GM19351 (cell line): Measurements from ENCODE around the gene RECQL.
A peak's percentile ranks its signal among the peaks of the same experiment; 100 is the strongest.
"Not testable (repeated sequence)": the region's sequence is repeated elsewhere in the genome, so short reads cannot be mapped to it uniquely, and the experiment has no call there.

ENCODE experiments used
- ATAC-seq: cut with Tn5 transposase; IDR thresholded peaks from one replicate; pipeline ENCODE4 v1.9.1; 2021; ENCODE audit warnings: mild to moderate bottlenecking, moderate library complexity; ENCODE audit not compliant: unreplicated experiment

The RECQL gene

GRCh38 chr12:21502872-21503271 is 1.4 kb upstream of the RECQL start:
- ATAC-seq = no peak

DNA sequence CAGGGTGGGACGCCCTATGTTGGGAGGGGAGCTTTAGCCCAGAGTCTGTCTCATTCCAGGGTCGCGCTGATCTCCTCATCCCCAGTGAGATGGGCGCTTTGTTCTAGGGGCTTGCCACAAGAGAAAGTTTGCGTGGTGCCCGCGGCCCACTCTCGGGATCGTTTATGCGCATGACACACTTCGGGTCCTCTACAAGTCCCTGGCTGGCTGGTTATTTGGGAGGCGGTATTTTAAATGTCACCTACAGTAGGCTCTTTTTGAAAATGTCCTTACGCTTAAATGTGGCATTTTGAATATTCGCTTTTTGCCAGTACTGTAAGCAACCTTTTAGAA is 695 bp upstream of the RECQL start:
- ATAC-seq = peak; percentile 6

- peak; percentile 6 for ATAC-seq
Measured at GRCh38 chr12:21500786-21501257, 613 bp downstream of the RECQL start.

- no peak for ATAC-seq
Measured at GRCh38 chr12:21499765-21500164, 1.7 kb downstream of the RECQL start.

DNA sequence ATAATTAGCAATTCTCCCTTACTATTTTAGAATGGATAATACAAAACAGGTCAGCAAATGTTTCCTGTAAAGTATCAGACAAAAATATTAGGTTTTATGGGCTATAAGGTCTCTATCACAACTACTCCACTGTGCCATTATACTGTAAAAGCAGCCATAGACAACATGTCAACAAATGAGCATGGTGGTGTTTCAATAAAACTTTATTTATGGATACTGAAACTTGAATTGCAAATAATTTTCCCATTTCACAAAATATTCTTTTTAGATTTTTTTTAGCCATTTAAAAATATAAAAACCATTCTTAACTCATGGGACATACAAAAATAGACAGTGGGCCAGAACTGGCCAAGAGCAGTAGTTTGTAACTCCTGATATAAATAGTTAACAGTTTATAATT is 15.4 kb downstream of the RECQL start:
- no peak for ATAC-seq

DNA sequence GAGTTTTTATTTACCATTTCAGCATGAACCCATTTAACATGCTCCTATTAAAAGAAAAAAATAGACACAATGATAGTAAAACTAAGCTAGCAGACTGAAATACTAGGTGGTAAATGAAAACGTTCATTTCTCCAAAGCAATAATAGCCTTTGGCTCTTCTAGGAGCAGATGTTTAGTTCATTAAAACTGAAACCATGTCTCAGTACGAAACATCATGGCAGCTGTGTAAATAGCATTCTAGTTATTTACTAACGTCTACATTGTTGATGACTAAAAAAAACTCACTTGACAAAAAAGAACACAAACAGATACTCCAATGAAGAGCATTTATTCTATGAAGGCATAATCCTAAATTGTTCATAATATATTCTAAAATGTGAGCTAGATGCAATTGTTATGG is 17.9 kb downstream of the RECQL start:
- ATAC-seq = no peak

DNA sequence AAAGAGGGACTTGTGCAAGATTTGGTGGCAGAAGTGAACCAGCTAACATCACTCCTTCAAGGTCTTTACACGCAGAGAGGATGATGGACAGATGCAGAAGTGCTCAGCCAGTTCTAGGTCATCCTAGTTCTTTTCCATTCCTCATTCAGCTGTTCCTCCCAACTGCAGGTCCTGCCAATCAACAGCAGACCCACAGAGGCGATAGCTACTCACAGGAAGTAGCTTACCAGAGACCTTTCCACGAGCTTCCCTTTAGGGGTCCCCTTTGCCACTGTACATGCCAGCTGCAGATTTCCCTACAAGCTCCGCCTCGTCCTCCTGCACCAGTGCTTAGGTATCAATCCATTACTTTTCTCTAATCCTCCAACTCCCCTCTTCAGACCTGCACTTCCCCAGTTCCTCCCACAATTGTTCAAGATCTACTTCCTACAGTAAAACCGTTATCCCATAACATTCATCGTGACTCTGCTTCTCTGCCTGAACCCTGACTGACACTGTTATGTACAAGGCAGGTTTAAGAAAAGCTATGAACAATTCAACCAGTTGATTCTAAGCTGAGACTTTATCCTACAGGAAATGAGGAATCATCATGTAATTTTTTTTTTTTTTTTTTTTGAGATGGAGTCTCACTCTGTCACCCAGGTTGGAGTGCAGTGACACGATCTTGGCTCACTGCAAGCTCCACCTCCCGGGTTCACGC is 22.5 kb downstream of the RECQL start:
- ATAC-seq = no peak

GRCh38 chr12:21476949-21477348 is 24.5 kb downstream of the RECQL start:
- no peak for ATAC-seq

DNA sequence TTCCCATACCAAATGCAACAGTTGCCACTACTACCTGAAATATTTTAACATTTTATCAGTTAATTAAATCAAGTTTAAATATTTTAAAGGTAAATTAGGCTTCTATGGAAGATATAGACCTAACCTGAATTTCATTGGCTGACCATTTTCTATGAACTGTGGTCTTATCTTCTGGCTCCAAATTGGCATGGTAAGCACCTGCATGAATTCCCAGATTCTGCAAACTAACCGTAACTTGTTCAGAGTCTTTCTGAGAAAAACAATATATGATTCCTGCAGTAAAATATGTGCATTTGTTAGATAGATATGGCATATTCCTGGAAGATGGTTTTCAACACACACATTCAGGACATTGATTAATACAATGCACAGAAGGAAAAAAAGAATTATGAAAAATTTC is 25.9 kb downstream of the RECQL start:
- ATAC-seq = no peak

DNA sequence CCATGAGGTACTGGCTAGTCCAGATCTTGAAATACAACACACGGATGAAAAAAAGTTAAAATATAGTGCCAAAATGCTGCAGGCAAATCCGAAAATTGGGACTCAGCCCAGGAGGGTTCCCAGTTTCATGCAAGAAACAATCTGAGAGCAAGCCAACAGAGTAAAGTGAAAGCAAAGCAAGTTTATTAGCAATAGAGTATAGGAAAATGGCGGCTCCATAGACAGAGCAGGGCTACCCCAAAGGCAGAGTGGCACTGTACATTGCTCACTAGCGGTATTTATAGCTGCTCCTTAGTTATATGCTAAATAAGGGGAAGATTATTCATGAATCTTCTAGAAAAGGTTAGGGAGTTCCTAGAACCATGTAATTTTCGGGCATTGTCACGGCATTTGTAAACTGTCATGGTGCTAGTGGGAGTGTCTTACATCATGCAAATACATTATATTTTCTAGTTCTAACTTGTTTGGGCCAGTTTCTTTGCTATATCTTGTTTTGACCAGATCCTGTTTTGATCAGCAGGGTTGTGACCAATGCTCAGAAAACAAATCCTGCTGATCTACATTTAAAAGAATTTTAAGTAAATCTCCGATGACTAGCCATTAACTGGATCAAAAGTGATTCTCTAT is 29.1 kb downstream of the RECQL start:
- ATAC-seq = no peak

- ATAC-seq = no peak
Measured at GRCh38 chr12:21471294-21471693, 30.1 kb downstream of the RECQL start.

DNA sequence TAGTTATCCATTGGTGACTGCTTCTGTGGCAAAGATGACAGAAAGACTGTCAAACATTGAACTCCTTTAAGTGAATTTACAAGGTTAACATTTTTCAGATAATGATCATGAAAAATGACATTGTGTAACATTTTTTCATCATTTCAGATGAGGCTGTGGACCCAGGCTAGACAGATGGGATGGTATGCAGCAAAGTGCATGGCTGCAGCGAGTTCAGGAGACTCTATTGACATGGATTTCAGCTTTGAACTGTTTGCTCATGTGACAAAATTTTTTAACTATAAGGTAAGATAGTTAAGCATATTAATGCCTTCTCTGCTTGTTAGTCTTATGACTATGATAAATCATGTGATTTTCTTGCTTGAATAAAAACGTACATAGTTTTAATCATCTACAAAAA is 34.1 kb downstream of the RECQL start:
- not testable (repeated sequence) for ATAC-seq

DNA sequence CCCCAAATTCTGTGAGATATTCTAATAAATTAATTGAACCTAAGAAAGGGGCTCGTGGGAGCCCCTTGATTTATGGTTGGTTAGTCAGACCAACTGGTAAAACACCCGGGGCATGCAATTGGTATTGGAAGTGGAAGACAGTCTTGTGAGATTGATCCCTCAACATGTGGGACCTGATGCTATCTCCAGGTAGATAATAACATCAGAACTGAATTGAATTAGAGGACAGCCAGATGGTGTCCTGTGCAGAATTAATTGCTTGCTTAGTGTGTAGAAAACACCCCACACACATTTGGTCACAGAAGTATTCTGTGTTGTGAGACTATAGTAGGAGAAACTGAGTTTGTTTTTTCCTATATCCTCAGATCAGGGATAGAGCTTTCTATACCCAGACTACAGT is 42.0 kb downstream of the RECQL start:
- ATAC-seq = no peak

DNA sequence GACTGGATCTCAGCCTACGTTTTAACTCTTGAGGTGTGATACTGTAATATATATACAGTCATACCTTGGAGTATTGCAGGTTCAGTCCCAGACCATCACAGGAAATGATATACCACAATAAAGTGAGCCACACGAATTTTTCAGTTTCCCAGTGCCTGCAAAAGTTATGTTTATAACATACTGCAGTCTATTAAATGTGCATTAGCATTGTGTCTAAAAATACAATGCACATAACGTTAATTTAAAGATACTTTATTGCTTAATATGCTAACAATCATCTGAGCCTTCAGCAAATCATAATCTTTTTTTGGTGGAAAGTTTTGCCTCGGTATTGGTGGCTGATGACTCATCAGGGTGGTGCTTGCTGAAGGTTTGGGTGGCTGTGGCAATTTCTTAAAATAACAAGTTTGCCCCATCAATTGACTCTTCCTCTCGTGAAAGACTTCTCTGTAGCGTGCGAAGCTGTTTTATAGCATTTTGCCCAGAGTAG is 45.1 kb downstream of the RECQL start:
- ATAC-seq = no peak

- ATAC-seq = peak; percentile 81
Measured at GRCh38 chr12:21453312-21453852, 48.1 kb downstream of the RECQL start.

GRCh38 chr12:21451529-21451928 is 49.9 kb downstream of the RECQL start:
- no peak for ATAC-seq

GRCh38 chr12:21444193-21445146 is 57.0 kb downstream of the RECQL start:
- no peak for ATAC-seq

DNA sequence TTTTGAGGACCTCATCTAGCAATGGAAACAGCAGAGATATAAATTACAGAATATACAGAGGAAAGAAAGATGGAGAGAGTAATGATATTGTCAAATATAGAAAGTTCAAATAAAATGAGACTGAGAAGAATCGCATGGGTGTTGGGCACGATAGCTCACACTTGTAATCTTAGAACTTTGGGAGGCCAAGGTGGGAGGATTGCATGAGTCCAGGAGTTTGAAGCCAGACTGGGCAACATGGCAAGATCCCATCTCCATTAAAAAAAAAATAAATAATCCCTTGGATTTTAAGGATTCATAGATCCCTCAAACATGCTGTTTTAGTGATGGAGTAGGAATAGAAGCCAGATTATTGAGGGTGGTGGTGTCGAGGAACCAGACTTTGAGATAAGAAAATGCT is 62.1 kb downstream of the RECQL start:
- no peak for ATAC-seq

GRCh38 chr12:21438643-21439042 is 62.8 kb downstream of the RECQL start:
- ATAC-seq = no peak

DNA sequence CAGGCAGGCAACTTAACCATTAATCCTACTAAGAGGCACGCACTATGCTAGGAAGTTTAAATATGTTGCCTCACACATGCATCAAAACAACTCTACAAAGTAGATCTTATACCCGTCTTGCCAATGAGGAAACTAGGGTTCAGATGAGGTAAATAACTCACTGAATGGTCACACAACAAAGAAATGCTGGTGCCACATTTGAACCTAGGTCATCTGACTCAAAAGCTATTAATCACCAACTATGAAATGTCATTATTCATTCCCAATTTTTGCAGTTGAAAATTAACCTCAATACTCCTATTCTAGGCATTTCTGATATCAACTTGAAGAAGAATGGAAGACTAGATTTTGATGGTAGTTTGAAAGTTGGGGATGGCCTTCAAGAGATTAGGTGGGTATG is 66.7 kb downstream of the RECQL start:
- ATAC-seq = no peak

DNA sequence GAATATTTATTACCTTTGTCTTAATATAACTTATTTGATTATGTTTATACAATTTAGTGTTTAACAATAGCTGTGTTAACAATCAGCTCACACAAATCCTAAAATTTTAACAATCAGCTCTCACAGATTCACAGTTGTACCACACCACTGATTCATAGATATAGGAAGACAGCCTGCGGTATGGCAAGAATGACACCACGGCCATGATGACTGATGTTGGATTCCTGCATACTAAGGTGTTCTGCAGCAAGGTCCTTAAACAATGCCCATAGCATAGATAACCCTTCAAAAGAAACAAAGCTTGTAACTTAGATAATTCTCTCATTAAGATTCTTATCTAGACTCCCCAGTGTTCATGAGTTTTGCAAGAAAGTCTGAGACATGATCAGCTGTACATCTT is 67.9 kb downstream of the RECQL start:
- no peak for ATAC-seq
